ENCODE results near the gene PAK1IP1. TPM values are rescaled to one million over a fixed set of nuclear protein-coding genes. Genes with fewer than 3 reads are reported as not detected.
"Not testable (repeated sequence)": the region's sequence is repeated elsewhere in the genome, so short reads cannot be mapped to it uniquely, and the experiment has no call there.

The PAK1IP1 gene
- total and polyA plus RNA-seq, 4 donors: 6.1 to 16.9 (median 11.0) TPM

GRCh38 chr6:10733863-10734262 is 39.1 kb downstream of the PAK1IP1 start:
- Histone ChIP-seq H3K9ac (ENCODE audit: insufficient read depth in 1 of 2, low read length in 2 of 2) (no peak overlapping the region), H3K36me3 (ENCODE audit: control insufficient read depth in 4 of 4, insufficient read depth in 4 of 4, low read length in 4 of 4) (peaks cover 8 to 16% (median 11%) of the 10 kb centered on the region in 4 donors), H3K9me3 (ENCODE audit: control insufficient read depth in 4 of 4, insufficient read depth in 3 of 4, low read length in 3 of 4) (no peaks in the 10 kb centered on the region), H3K4me3 (no peak overlapping the region), H3K27ac (ENCODE audit: low read depth in 1 of 2, low read length in 1 of 2) (no peak overlapping the region), H3K4me1 (ENCODE audit: control insufficient read depth in 5 of 5, insufficient read depth in 5 of 5, low read length in 5 of 5) (no peaks in the 10 kb centered on the region), H3K27me3 (ENCODE audit: control insufficient read depth in 3 of 3, insufficient read depth in 3 of 3, low read length in 2 of 3) (no peaks in the 10 kb centered on the region)
- ATAC-seq (ENCODE audit: insufficient read depth, low FRiP score) (no peak), DNase-seq (no peak)
- TF ChIP-seq CTCF (IDR thresholded peaks at IDR 0.05; ENCODE audit: control extremely low read depth, extremely low read depth): no peak
- 96% methylated on average over 3 of the region's 3 CpGs for WGBS, 2 donors

GRCh38 chr6:10736731-10737130 is 42.0 kb downstream of the PAK1IP1 start:
- no peak overlapping the region for H3K27ac ChIP-seq (ENCODE audit: low read depth in 1 of 2, low read length in 1 of 2)
- no peaks in the 10 kb centered on the region for H3K27me3 ChIP-seq (ENCODE audit: control insufficient read depth in 3 of 3, insufficient read depth in 3 of 3, low read length in 2 of 3)
- TF ChIP-seq CTCF (IDR thresholded peaks at IDR 0.05; ENCODE audit: control extremely low read depth, extremely low read depth): no peak
- DNase-seq (no peak), ATAC-seq (ENCODE audit: insufficient read depth, low FRiP score) (no peak)
- 85 to 90% methylated on average over 2 of the region's 2 CpGs for WGBS, 2 donors
- H3K36me3 ChIP-seq (ENCODE audit: control insufficient read depth in 4 of 4, insufficient read depth in 4 of 4, low read length in 4 of 4): peaks cover 8 to 13% (median 8%) of the 10 kb centered on the region in 4 donors
- no peaks in the 10 kb centered on the region for H3K4me1 ChIP-seq (ENCODE audit: control insufficient read depth in 5 of 5, insufficient read depth in 5 of 5, low read length in 5 of 5)
- no peak overlapping the region for H3K9ac ChIP-seq (ENCODE audit: insufficient read depth in 1 of 2, low read length in 2 of 2)
- no peak overlapping the region for H3K4me3 ChIP-seq
- H3K9me3 ChIP-seq (ENCODE audit: control insufficient read depth in 4 of 4, insufficient read depth in 3 of 4, low read length in 3 of 4): no peaks in the 10 kb centered on the region

GRCh38 chr6:10740061-10740460 is 45.3 kb downstream of the PAK1IP1 start:
- H3K4me3 ChIP-seq: no peak overlapping the region
- H3K4me1 ChIP-seq (ENCODE audit: control insufficient read depth in 5 of 5, insufficient read depth in 5 of 5, low read length in 5 of 5): no peaks in the 10 kb centered on the region
- H3K9ac ChIP-seq (ENCODE audit: insufficient read depth in 1 of 2, low read length in 2 of 2): no peak overlapping the region
- ATAC-seq (ENCODE audit: insufficient read depth, low FRiP score): no peak
- peaks cover 0 to 10% (median 1%) of the 10 kb centered on the region in 4 donors for H3K36me3 ChIP-seq (ENCODE audit: control insufficient read depth in 4 of 4, insufficient read depth in 4 of 4, low read length in 4 of 4)
- no peaks in the 10 kb centered on the region for H3K27me3 ChIP-seq (ENCODE audit: control insufficient read depth in 3 of 3, insufficient read depth in 3 of 3, low read length in 2 of 3)
- no peak for TF ChIP-seq CTCF (IDR thresholded peaks at IDR 0.05; ENCODE audit: control extremely low read depth, extremely low read depth)
- no peaks in the 10 kb centered on the region for H3K9me3 ChIP-seq (ENCODE audit: control insufficient read depth in 4 of 4, insufficient read depth in 3 of 4, low read length in 3 of 4)
- no peak overlapping the region for H3K27ac ChIP-seq (ENCODE audit: low read depth in 1 of 2, low read length in 1 of 2)
- DNase-seq: no peak

GRCh38 chr6:10741643-10742042 is 46.9 kb downstream of the PAK1IP1 start:
- not testable (repeated sequence) for H3K4me1 ChIP-seq (ENCODE audit: control insufficient read depth in 5 of 5, insufficient read depth in 5 of 5, low read length in 5 of 5); H3K36me3 ChIP-seq (ENCODE audit: control insufficient read depth in 4 of 4, insufficient read depth in 4 of 4, low read length in 4 of 4); H3K9ac ChIP-seq (ENCODE audit: insufficient read depth in 1 of 2, low read length in 2 of 2); H3K27ac ChIP-seq (ENCODE audit: low read depth in 1 of 2, low read length in 1 of 2); H3K4me3 ChIP-seq; DNase-seq; ATAC-seq (ENCODE audit: insufficient read depth, low FRiP score); H3K27me3 ChIP-seq (ENCODE audit: control insufficient read depth in 3 of 3, insufficient read depth in 3 of 3, low read length in 2 of 3); H3K9me3 ChIP-seq (ENCODE audit: control insufficient read depth in 4 of 4, insufficient read depth in 3 of 4, low read length in 3 of 4)
- 84 to 94% methylated on average over 4 of the region's 4 CpGs for WGBS, 2 donors

Data from lung (tissue), 12 donors.